GM19193 (cell line): ENCODE results near the gene HOXC12.

ENCODE experiments used
- POLR2A ChIP-seq: IDR thresholded peaks from 4 replicates; pipeline ENCODE4 v1.6.1; 2011; ENCODE audit not compliant: insufficient read depth, insufficient read length; ENCODE audit errors: extremely low read depth

The HOXC12 gene

DNA sequence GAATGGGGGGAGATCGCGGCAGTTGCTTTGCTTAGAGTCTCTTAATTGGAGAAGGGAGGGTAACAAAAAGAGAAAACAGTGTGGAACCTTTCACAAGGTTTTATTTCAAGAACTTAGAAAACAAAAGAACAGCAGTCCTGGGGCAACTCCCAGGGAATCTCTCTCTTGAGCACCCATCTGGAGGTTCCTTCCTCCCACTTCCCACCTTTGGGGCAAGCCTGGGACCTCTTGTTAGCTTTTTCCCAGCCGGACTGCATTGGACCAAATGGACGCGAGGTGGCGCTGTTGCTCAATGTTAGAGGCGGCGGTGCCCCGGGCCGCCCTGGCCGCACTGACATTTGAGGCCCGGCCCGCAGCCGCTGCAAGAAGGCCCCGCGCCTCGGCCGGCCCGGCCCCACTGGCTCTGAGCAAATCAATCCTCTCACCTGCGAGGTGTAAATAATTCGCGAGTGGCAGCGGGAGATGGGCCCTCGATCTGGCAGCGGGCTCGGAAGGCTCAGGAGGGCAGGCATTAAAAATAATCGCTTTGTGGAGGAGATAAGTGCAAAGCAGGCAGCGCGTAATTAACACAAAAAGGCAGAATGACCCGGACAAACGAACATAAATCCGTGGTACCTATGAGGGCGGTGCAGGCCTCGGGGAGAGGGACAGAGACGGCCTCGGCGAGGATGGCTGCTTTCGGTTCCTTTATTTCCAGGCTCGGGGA is 51.3 kb downstream of the HOXC12 start:
- no peak for TF ChIP-seq POLR2A

DNA sequence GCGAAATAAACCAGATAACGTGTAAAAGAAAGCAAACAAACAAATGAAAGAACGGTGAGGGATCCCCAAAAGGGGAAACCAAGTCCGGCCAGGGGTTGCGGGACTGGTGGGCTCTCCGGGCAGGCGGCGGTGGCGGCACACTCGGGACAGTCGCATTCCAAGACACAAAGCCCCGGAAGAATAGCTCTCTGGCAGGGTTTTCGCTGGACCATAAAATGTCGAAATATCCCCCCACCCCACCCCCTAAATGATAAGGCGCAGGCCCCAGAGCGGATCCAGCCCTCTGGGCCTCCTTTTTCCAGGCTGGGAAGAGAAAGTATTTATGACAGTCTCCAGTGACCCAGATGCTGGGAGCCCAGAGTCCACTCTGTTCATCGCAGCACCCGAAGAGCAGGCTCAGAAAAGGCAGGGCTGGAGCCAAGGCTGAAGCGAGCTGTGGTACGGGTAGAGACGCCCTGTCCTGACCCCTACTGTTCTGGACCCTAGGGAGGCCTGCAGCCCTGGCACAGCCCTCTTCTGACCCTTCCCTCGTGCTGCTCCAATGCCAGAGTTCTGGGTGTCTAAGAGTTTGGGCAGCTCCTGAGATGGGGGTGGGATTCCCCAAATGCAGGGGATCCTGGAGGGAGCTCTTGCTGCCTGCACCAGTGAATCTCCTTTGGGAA is 52.0 kb downstream of the HOXC12 start:
- no peak for TF ChIP-seq POLR2A

DNA sequence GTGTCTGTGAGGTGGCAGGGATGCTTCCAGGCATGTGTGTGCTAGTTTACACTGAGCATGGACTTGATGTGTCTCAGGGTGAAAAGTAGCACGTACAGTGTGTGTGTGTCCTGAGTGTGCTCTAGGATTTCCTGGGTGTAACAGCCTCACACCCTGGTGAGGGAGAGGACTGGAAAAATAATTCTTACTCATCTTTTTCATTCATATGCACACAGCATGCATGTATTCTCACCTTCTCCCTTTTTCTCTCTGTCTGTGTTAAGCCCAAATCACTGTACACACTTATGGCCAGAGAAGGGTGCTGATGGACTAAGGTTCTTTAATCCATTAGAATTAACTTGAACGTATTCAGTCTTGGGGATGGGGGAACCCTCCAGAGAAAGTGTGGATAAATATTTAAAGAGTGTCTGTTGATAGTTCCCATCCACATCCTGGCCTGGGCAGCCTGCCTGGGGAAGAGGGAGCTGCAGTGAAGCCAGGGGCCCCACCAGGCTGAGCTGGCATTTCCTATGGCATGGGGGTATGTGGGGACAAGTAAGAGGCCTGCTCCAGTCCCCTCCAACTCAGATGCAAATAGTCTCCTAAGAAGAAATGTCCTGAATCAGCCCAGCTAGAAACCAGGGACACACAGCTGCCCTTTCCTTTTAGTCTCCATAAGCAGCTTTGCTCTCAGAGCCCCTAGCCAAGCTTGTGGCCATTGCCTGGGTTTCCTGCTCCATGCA is 53.0 kb downstream of the HOXC12 start:
- no peak for TF ChIP-seq POLR2A

DNA sequence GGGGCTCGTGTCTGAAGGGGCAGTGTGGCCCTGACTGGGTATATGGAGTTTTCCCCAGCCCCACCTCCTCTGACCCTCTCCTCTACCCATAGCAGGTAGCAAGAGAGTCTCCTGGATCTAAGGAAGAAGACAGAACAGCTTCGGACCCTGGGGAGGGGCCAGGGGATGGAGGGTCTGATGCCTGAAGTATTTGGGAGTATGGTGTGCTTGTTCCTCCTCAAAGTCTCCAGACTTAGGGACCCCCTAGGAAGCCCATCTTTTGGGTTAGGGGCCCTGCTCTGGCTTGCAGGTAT is 53.5 kb downstream of the HOXC12 start:
- TF ChIP-seq POLR2A = no peak
